GM23338 (cell line): ENCODE data around the gene DZIP1. TPM values are rescaled to one million over a fixed set of nuclear protein-coding genes. Genes with fewer than 3 reads are reported as not detected.
A peak's percentile ranks its signal among the peaks of the same experiment; 100 is the strongest.
"Not testable (repeated sequence)": the region's sequence is repeated elsewhere in the genome, so short reads cannot be mapped to it uniquely, and the experiment has no call there.

Experiments
- ATAC-seq: fragments of 200-7000 bp; cut with Tn5 transposase; 3 replicates; pipeline ENCODE4 v1.9.1; 2020
- DNase-seq: peaks from one replicate; pipeline ENCODE4 v3.0.0-alpha.2; 2015; ENCODE audit warnings: low spot score
- H2AFZ ChIP-seq: fragments of 200-600 bp; sonication (generic); 2 replicates; pipeline ENCODE4 v1.8.0; 2016; ENCODE audit warnings: antibody characterized with exemption, mild to moderate bottlenecking, moderate library complexity
- H3F3A ChIP-seq: fragments of 200-600 bp; sonication (generic); replicated peaks from 2 replicates; pipeline ENCODE4 v1.8.0; 2017; ENCODE audit warnings: antibody characterized with exemption, mixed run types, low read depth
- H3K27ac ChIP-seq: fragments of 200-600 bp; sonication (generic); 2 replicates; pipeline ENCODE4 v1.6.1; 2016; ENCODE audit warnings: low read depth
- H3K27me3 ChIP-seq: fragments of 200-600 bp; sonication (generic); 2 replicates; pipeline ENCODE4 v1.8.0; 2016; ENCODE audit warnings: mild to moderate bottlenecking, mixed run types, moderate library complexity; ENCODE audit not compliant: insufficient read depth
- H3K36me3 ChIP-seq: fragments of 200-600 bp; sonication (generic); 2 replicates; pipeline ENCODE4 v1.8.0; 2016; ENCODE audit warnings: mild to moderate bottlenecking; ENCODE audit not compliant: insufficient read depth
- H3K4me1 ChIP-seq: fragments of 200-600 bp; sonication (generic); 2 replicates; pipeline ENCODE4 v1.8.0; 2016; ENCODE audit warnings: mild to moderate bottlenecking, moderate library complexity; ENCODE audit not compliant: insufficient read depth
- H3K4me2 ChIP-seq: fragments of 200-600 bp; sonication (generic); 2 replicates; pipeline ENCODE4 v1.7.1; 2017; ENCODE audit warnings: mixed run types
- H3K4me3 ChIP-seq: fragments of 200-600 bp; sonication (generic); 2 replicates; pipeline ENCODE4 v1.6.1; 2016; ENCODE audit warnings: mixed run types
- H3K79me2 ChIP-seq: fragments of 200-600 bp; sonication (generic); replicated peaks from 2 replicates; pipeline ENCODE4 v1.8.0; 2017; ENCODE audit warnings: mild to moderate bottlenecking; ENCODE audit not compliant: insufficient read depth
- H3K9me2 ChIP-seq: fragments of 200-600 bp; sonication (generic); 2 replicates; pipeline ENCODE4 v1.8.0; 2017; ENCODE audit not compliant: insufficient read depth
- H4K20me1 ChIP-seq: fragments of 200-600 bp; sonication (generic); replicated peaks from 2 replicates; pipeline ENCODE4 v1.8.0; 2017; ENCODE audit warnings: mild to moderate bottlenecking; ENCODE audit not compliant: insufficient read depth
- H3K27ac Mint-ChIP-seq: 2 replicates; pipeline ENCODE4 v1.8.0; 2020; ENCODE audit warnings: inconsistent platforms, mild to moderate bottlenecking, moderate library complexity, mixed read lengths
- H3K27me3 Mint-ChIP-seq: 3 replicates; pipeline ENCODE4 v1.8.0; 2022; ENCODE audit warnings: low read depth, mild to moderate bottlenecking, moderate library complexity, mixed read lengths, inconsistent platforms; ENCODE audit not compliant: insufficient read depth, poor library complexity
- H3K36me3 Mint-ChIP-seq: 3 replicates; pipeline ENCODE4 v1.8.0; 2021; ENCODE audit warnings: low read depth, mild to moderate bottlenecking, inconsistent platforms, moderate library complexity, mixed read lengths
- H3K4me1 Mint-ChIP-seq: 3 replicates; pipeline ENCODE4 v1.8.0; 2020; ENCODE audit warnings: mild to moderate bottlenecking, inconsistent platforms, mixed read lengths
- H3K4me3 Mint-ChIP-seq: 3 replicates; pipeline ENCODE4 v1.8.0; 2021; ENCODE audit warnings: moderate library complexity, mild to moderate bottlenecking, inconsistent platforms, mixed read lengths
- H3K9me3 Mint-ChIP-seq: 3 replicates; pipeline ENCODE4 v1.8.0; 2020; ENCODE audit warnings: moderate library complexity, mild to moderate bottlenecking, inconsistent platforms, mixed read lengths
- CTCF ChIP-seq, 2 experiments: fragments of 200-600 bp in 1 of 2; sonication (generic) in 1 of 2; conservative IDR thresholded peaks; 2 replicates each; pipeline versions ENCODE4 v1.5.1 to v1.6.1; 2016 to 2017; ENCODE audit warnings: antibody characterized with exemption in 2 of 2, low read depth in 2 of 2, mild to moderate bottlenecking in 2 of 2, moderate library complexity in 1 of 2
- EZH2phosphoT487 ChIP-seq: fragments of 200-600 bp; sonication (generic); IDR thresholded peaks from one replicate; pipeline ENCODE4 v1.8.1; 2018; ENCODE audit warnings: antibody characterized with exemption; ENCODE audit not compliant: unreplicated experiment
- ZNF462 ChIP-seq: fragments of 250-450 bp; sonication (Bioruptor Pico); IDR thresholded peaks from 2 replicates; pipeline ENCODE4 v1.5.0; 2020; ENCODE audit warnings: mild to moderate bottlenecking, moderate library complexity
- polyA plus RNA-seq: library from polyadenylated mRNA; unstranded; fragments of >200 nt; fragmentation: Nextera tagmentation; extraction: Ambion mirVana; gene quantifications from 2 replicates; pipeline ENCODE4 v1.2.1, GENCODE V29; 2016
- total RNA-seq: library from RNA; depleted of rRNA; stranded (reverse); fragments of >200 nt; shearing (Covaris generic); gene quantifications from 2 replicates; pipeline ENCODE4 v1.2.3, GENCODE V29; 2014

The DZIP1 gene
- total and polyA plus RNA-seq, 2 experiments from 2014 or later = 10.6 to 24.2 TPM

- H3K4me3 Mint-ChIP-seq, DNase-seq, H4K20me1 ChIP-seq, H2AFZ ChIP-seq, H3K27me3 ChIP-seq, H3K4me3 ChIP-seq, H3K79me2 ChIP-seq, H3K27ac Mint-ChIP-seq, H3K27ac ChIP-seq, H3K9me2 ChIP-seq, H3K4me1 ChIP-seq, H3K4me1 Mint-ChIP-seq, H3K27me3 Mint-ChIP-seq, H3F3A ChIP-seq, H3K4me2 ChIP-seq, ATAC-seq: not testable (repeated sequence)
- peaks cover 79% of the 10 kb centered on the region for H3K9me3 Mint-ChIP-seq
- peaks cover 51% of the 10 kb centered on the region for H3K36me3 Mint-ChIP-seq
- H3K36me3 ChIP-seq = peaks cover 13% of the 10 kb centered on the region
Measured at GRCh38 chr13:95667235-95667634, 22.7 kb upstream of the DZIP1 start.

GRCh38 chr13:95660981-95661581 is 16.6 kb upstream of the DZIP1 start:
- H3K36me3 ChIP-seq = no peaks in the 10 kb centered on the region
- Mint-ChIP-seq H3K9me3 (peaks cover 18% of the 10 kb centered on the region; the same call in 2 of the 3 replicates), H3K36me3 (no peaks in the 10 kb centered on the region), H3K4me3 (no peak overlapping the region), H3K27ac (no peak overlapping the region), H3K27me3 (no peaks in the 10 kb centered on the region), H3K4me1 (no peaks in the 10 kb centered on the region)
- no peaks in the 10 kb centered on the region for H4K20me1 ChIP-seq
- H3K4me3 ChIP-seq = no peak overlapping the region
- TF ChIP-seq CTCF (conservative IDR thresholded peaks at IDR 0.05; ENCODE audit: low read depth in 2 of 2) (peak; percentile 58 to 78), ZNF462 (CRISPR knock-in tag) (no peak), EZH2phosphoT487 (no peak)
- H3K4me1 ChIP-seq = no peaks in the 10 kb centered on the region
- H3K79me2 ChIP-seq = no peaks in the 10 kb centered on the region
- no peaks in the 10 kb centered on the region for H3K9me2 ChIP-seq
- ATAC-seq = no peak
- no peaks in the 10 kb centered on the region for H3K27me3 ChIP-seq
- H2AFZ ChIP-seq = no peak overlapping the region
- H3K4me2 ChIP-seq = no peak overlapping the region
- H3K27ac ChIP-seq = no peak overlapping the region
- H3F3A ChIP-seq = no peaks in the 10 kb centered on the region
- peak; percentile 74 for DNase-seq
